Activated CD8-positive, alpha-beta memory T cell treated with anti-CD3 and anti-CD28 coated beads, Interleukin-2, amount 50 U/mL, for 48 hours (primary cell): ENCODE results near the gene DAPK1.
A peak's percentile ranks its signal among the peaks of the same experiment; 100 is the strongest.

Experiments used
- DNase-seq: peaks from one replicate; pipeline ENCODE4 v3.0.0-alpha.2; 2020

DAPK1 gene

DNA sequence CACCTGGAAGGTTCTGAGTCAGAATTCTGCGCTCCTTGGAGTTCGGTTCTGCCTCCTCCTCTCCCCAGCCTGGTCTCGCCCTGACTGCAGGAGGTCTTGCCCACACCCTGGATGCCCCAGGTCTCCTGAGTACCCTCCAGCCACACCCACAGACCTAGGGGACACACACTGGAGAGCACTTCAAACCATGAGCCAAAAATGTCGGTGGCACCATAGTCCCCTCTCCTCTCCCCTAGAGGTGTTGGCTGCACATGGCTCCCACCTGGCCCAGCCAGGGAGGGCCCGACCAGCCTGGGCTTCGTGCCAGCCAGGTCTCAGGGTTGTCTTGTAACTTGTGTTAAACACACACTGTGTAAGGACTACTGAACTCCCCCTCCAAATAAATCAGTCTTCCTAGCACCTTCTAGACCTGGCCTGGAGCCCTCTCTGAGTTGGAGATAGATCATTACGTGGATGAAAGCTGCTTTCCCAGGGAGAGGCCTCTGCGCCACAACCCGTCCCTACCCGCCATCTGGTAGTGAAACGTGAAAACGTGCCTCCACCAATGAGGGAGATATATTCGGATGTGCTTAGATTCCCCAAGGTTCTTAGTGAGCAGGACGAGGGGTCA is 178.3 kb downstream of the DAPK1 start:
- DNase-seq = no peak

DNA sequence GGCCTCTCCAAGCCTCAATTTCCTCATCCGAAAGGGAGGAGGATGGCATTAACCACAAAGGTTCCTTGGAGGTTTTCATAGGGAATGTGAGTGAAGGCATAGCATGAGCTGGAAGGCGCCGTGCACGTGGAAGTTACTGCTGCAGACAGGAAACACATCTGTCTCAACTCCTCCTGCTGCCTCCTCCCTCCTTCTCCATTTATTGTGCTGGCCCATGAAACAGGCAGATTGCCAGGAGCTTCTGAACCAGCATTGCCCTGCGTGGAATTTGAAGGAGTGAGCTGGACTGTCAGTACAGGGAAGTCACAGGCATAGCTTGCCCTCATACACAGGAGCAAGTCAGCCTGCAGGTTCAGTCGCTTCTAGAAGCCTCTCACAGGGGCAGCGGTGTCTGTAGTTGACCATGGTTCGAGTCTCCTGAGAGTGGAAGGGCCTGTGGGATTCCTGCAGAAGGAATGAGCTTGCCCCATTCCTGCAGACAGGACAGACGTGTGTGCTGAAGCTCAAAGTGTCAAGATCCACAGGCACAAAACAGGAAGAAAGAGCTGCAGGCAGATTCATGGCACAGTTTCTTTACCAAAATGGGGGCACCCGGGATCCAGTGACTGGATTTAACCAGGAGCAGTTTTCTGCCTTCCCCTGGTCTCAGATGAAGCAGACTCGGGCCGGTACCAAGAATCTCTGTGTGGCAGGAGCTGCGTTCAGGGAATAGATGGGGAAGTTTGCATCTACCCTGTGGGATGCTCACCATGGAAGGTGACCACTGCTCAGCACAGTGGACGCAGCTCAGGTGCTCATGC is 179.5 kb downstream of the DAPK1 start:
- no peak for DNase-seq

DNA sequence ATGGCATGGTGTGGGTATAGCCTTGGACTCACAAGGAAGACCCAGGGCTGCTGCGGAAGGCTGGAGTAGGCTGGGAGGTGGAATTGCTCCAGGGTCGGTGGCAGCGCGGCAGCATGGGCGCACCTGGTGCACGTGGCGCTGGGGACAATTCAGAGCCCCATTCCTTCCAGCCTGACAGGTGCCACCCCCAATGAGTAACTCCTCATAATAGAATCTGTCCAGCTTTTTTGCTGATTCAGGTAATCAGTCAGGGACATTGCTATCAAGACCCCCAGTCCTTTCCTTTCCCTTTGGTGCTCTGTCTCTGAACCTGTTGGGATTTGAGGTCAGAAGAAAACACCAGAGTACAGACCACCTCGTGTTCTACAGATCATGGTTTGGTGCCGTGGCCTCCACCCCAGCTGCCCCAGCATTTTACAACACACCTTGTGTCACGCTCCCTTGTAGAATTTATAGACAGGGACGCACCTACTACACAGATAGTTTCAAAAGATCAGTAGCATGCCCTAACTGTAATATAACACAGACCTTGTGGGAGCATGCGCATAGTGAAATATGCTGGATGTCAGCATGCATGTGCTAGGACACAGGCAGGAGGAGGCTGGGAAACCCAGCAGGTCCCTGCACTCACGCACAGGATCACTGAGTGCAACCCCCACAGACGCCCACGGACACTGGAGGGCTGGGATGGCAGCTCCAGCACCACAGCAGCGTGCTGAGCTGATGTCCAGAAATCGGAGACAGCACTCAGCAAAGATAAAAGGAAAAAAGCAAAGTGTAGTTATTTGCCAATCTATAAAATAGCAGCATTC is 180.3 kb downstream of the DAPK1 start:
- no peak for DNase-seq

DNA sequence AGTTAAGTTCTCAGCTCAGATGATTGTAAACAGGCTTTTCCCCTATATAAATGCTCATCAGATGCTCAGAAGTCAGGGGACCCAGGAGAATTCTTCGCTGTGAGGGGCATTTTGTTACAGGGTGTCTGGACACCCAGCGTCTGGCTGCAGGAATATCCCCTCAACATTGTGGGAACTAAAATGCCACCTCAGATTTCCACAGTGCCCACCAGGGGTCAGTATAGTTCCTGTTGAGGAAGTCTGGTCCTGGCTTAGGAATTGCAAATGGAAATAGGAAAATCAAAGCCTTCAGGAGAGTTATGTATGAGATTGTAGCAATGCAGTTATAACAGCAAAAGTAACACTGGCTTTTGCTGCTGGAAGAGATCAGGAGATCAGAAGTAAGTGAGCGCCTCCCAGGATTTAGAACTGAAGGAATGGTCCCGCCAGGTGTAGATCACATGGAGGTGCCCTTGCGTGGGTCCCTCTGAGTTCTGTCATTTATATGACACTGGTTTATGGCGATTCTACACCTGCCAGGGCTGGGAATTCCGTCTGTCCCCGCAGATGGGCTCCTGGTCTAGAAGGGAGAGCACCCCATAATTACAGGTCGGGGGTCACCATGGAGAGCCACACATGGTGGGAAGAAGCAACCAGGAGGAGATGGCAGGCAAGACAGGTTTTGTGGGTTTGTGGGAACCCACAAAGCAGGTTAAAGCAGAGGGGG is 181.1 kb downstream of the DAPK1 start:
- DNase-seq = no peak

- no peak for DNase-seq
Observed at GRCh38 chr9:87681271-87682061, 183.8 kb downstream of the DAPK1 start.

- DNase-seq = no peak
Observed at GRCh38 chr9:87682085-87682484, 184.4 kb downstream of the DAPK1 start.

GRCh38 chr9:87682618-87683017 is 185.0 kb downstream of the DAPK1 start:
- no peak for DNase-seq

- no peak for DNase-seq
Observed at GRCh38 chr9:87683751-87684626, 186.3 kb downstream of the DAPK1 start.

DNA sequence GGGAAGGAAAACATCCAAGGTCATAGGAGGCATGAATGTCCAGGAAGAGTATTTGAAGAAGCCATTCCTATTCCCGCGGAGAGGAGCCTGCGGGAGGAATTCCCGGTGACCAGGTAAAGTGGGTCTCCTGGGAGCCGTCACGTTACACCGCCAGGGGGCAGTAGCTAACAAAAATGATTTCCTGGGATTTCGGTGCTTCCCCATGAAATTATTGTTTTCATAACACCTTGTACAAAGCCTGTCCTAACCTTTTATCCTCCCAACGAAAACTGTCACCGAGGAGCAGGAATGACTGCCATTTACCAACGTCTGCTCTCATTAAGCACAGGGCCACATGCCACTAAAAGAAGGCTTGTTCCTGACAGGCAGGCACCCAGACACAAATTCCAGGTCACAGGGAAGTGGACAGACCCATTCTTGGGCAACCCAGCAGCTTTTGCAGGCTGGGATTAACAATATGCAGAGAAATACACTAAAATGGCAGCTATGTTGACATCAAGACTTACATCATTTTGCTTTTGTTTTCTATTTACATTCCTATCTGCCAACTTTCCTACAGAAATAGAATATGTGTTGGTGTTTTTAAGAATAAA is 187.1 kb downstream of the DAPK1 start:
- no peak for DNase-seq

DNA sequence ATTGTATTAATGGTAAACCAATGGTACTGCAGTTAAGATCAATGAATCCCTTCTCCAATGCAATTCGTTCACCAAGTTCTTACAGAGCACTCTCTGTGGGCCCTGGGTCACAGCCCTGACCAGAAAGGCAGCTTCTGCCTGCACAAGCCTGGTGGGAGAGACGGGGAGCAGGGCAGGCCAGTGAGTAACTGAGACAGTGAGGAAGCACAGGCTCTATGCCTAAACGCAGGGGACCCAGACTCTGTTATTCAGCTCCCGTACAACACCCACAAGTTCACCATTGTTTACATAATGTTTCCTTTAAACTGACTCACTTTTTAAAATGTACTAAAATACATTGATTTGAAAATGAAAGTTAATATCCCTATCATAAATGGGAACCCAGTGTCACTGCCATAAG is 187.8 kb downstream of the DAPK1 start:
- DNase-seq = no peak

DNA sequence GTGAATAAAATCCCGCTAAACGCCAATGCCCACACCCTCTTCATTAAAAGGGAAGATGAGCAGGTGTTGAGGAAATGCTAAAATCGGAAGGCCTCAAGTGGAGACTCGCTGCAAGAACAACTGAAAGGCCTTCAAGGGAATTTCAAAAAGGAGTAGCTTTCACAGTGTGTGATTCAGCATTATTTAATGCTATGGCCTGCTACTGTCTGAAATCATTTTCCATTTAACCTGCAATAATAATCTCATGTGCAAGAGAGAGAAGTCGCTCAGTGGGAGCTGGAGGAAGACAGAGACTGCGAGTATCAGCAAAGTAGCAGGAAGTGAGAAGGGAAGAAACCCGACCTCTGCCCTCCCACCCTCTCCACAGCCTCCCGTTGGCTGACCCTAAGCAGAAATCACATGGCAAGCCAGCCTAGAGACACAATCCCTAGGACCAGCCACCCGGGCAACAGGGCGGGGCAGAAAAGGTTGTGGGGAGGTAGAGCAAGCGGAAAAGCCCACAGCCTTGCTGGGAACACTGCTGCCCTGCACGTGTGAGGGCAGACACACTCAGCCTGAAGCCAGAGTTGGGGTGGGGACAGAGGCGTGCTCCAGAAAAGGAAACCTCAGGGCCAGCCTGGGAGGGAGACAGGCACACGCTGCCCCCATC is 188.3 kb downstream of the DAPK1 start:
- DNase-seq = no peak

DNA sequence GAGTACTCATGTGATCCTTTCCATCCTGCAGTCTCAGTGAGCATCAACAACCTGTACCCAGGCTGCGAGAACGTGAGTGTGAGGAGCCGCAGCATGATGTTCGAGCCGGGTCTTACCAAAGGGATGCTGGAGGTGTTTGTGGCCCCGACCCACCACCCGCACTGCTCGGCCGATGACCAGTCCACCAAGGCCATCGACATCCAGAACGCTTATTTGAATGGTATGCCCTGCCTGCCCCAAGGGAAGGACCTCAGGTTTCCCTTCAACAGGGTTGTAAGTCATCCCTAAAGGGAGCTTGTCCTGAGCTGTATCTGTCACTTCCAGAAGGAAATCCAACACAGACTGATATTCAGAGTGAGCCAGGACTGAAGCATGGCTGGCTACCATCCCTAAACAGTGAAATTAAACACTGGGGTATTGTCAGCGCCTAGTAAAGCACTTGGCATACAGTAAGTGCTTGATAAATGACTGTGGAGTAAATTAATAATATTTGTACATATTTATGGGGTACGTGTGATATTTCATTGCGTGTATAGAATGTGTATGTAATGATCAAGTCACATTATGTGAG is 188.9 kb downstream of the DAPK1 start:
- DNase-seq = no peak

- no peak for DNase-seq
Observed at GRCh38 chr9:87687207-87687606, 189.5 kb downstream of the DAPK1 start.

DNA sequence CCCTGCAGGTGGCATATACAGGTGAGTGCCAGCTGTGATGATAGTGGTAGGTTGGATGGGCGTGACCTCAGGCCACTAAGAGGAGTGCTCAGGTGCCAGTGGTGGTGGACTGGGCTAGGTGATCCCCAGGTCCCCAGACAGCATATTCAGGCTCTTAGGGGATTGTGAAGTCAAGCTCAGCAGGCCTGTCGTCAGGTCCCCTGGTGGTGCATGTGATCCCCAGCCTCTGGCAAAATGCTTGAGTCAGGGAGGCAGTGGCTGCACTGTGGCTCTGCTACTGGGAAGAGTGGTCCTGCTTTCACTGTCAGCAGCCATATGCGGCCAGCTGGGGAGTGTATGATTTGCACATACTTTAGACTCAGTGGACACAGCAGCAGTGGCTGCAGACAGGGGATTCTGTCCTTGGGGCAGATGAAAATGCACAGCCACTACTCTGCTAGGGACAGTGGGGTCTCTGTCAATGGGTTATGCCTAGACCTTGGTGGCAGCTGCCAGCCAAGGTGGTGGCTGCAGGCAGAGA is 196.6 kb downstream of the DAPK1 start:
- peak; percentile 33 for DNase-seq

- peak; percentile 17 for DNase-seq
Observed at GRCh38 chr9:87695523-87695922, 197.9 kb downstream of the DAPK1 start.

DNA sequence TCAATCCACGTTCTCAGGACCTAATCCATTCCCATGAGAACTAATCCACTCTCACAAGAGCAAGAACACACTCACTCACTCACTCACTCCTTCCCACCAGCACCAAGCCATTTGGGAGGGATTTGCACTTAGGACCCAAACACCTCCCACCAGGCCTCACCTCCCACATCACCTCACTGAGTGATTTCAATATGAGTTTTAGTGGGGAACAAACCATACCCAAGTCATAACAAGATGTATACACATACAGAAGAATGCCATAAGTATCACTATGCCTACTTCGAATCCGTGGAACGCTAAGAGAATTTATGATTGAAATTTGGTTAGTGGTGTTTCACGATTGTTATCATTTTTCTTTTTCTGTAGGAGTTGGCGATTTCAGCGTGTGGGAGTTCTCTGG is 199.0 kb downstream of the DAPK1 start:
- DNase-seq = no peak

DNA sequence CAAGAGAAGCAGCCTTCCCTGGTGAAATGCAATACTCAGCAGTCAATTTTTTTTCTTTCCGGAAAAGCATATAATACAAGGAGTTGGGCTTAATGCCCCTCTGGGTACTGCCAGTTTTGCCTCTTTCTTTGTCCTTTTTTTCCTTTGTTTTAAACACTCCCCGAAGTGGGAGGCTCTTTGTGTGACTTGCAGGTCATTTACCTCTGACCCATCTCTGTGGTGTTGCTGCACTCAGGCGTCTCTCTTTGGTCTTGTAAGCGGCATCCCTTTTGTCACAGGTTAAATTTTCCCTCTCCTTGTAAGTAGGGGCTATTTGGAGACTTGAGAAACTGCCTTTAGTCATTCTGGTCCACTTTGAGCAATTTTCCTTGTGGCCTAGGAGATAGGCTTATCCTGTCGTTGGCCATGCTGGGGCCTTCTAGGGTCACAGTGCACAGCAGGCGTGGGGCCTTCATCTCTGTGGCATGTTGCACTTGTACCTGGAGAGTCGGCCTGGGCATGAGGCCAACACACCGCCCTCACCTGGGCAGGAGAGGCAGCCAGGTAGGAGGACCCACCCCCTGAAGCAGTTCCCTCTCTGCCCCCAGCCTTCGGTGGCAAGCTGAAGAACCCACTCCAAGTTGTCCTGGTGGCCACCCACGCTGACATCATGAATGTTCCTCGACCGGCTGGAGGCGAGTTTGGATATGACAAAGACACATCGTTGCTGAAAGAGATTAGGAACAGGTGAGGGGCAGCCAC is 200.6 kb downstream of the DAPK1 start:
- no peak for DNase-seq

DNA sequence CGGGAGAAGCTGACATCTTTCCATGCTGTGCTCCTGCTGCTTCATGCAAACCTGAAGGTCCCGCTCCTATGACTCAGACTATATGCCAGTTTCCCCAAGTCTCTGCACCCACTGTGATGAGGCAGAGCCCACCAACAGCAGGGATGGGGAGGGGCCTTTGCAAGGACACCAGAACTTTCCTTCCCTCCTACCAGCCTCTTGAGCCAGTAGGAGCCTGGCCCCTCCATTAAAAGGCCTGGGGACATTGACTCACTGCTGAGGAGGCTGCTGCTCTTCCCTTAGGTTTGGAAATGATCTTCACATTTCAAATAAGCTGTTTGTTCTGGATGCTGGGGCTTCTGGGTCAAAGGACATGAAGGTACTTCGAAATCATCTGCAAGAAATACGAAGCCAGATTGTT is 202.2 kb downstream of the DAPK1 start:
- no peak for DNase-seq

- DNase-seq = no peak
Observed at GRCh38 chr9:87701491-87701890, 203.8 kb downstream of the DAPK1 start.
